Measurements from ENCODE around the gene BABAM2.

Gene BABAM2

DNA sequence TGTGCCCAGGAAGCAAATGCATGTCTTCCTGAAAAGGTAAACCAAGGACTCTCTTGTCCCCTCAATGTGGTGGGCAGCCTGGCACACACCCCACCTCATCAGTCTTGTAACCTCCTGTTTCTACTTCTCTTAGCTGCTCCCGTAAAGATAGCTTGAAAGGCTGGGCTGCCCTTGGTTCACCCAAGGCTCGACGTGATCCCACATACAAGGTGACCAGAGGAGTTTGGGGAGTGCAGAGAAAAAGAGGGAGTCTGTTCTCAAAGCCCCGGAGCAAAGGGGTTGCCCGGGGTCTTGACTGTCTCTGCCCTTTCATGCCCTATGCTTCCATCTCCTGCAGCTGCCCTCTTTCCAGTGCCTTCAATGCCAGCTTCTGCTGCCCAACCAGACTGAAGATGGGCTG lies 483.8 kb downstream of the BABAM2 start:
- FAIRE-seq (no peak), DNase-seq (ENCODE audit: extremely low spot score, insufficient read length, low read depth) (no peak)

GRCh38 chr2:28375236-28375635 lies 484.7 kb downstream of the BABAM2 start:
- DNase-seq (ENCODE audit: extremely low spot score, insufficient read length, low read depth): no peak

DNA sequence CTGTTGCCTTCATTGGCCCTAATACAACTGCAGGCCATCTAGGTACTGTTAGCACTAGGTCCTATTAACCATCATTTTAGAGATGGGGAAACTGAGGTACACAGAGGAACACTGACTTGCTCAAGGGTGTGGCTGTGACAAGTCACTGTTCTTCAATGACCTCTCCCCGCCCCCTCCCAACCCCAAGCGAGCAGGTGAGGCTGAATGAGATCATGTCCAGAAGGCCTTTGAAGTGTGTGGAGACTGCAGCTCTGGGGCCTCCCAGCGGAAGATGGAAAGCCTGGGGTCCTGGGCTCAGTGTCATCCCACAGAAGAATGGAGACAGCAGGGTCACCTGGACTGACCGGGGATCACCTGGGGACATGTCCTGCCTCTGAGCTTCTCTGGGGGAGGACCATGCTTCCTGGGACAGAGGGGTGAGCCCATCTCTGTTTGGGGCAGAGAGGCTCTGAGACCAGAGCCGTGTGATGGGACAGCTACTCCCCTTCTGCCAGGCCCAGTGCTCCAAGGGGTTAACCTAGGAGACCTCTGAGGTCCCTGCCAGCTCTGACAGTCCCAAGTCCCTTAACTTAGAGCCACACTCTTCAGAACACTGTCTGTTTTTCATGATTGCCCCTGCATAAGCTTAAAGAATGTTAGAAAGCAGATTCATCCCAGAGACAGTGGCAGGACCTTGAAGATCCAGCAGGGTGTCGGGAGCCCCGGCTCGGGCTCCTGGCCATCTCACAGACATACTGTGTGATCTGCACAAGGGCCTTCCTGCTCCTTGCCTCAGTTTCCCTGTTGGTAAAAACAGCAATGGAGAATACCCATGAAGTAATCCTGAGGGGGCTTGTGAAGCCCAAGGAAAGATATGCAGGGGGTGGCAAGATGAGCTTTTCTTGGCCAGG lies 485.5 kb downstream of the BABAM2 start:
- DNase-seq (ENCODE audit: extremely low spot score, insufficient read length, low read depth) (no peak), FAIRE-seq (no peak)

More at GRCh38 chr2:28375236-28375635, 484.7 kb downstream of the BABAM2 start:
- FAIRE-seq: no peak

- FAIRE-seq: no peak
Observed at GRCh38 chr2:28377195-28377816, 486.8 kb downstream of the BABAM2 start.

GRCh38 chr2:28377984-28378678 lies 487.6 kb downstream of the BABAM2 start:
- DNase-seq (ENCODE audit: extremely low spot score, insufficient read length, low read depth) (no peak), FAIRE-seq (no peak)

More at GRCh38 chr2:28377195-28377816, 486.8 kb downstream of the BABAM2 start:
- no peak for DNase-seq (ENCODE audit: extremely low spot score, insufficient read length, low read depth)

DNA sequence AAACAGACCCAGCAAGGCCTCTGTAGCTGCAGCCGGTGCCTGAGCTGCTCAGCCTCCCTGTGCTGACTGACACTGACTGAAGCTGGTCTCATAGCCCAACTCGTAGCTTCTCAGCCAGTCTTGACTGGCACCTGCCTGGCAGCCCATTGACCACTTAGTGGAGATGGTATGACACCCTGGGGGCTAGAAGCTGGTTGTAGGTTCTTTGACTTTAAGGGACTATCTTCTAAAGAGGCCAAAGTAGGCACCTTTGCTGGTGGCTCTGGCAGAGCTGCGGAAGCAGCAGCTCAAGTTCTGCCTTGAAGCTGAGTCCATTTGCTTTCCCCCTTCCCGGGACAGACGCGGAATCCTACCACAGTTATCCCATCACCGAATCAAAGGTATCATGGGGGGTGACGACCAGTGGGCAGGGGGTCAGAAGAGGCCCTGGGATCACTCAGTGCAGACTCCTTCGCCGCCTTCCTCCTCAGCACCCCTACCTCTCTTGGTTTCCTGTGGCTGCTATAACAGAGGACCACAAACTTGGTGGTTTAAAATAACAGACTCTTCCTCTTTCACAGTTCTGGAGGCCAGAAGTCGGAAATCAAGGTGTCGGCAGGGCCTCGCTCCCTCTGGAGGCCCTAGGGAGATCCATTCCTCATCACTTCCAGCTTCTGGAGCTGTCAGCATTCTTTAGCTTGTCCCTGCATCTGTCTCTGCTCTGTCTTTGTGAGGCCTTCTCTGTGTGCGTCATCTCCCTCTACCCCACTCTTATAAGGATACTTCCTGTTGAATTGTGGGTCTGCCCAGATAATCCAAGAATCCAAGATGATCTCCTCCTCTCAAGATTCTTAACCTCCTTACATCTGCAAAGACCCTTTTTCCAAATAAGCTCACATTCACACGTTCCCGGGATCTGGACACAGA lies 488.4 kb downstream of the BABAM2 start:
- FAIRE-seq (no peak), DNase-seq (ENCODE audit: extremely low spot score, insufficient read length, low read depth) (no peak)

GRCh38 chr2:28380219-28380618 lies 489.7 kb downstream of the BABAM2 start:
- FAIRE-seq: no peak

DNA sequence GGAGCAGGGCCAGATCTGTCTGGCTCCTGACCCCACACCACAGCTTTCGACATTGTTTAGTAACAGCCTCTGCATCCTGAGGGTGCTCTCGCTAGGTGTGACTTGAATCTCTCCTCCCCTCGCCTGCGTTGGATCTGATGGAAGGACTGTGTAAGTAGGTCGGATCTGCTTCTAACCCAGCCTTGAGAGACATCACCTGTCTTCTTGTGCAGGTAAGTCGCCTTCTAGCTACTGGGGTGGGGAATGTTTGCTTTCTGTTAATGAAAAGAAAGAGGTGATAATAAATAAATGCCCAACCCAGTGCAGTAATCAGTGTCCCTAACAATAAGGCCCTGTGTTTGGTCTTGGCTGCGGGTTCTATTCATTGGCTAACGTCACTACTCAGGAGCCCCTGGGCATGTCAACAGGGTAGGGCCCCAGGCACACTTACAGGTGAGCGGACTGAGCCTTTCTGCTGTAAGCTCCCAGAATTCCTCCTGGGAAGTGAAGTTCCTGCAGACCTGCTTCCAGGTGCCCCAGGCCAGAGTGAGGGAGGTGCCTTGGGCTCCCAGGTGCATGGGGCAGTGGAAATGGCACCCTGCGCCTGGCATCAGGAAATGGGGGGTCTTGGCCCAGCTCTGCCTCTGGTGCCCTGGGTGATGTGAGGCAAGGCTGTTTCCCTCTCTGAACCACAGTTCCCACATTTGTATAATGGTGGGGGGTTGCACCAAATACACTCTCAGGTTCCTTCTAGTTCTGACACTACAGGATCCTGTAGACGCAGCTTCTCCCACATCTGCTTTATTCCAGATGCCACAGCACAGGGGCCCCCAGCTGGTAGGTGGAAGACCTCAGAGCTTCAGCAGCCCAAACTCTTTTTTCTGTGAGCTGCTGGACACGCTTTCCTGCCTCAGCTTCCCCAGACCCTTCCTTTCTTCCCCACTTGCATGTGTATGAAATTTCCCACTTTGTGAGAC lies 491.0 kb downstream of the BABAM2 start:
- DNase-seq (ENCODE audit: extremely low spot score, insufficient read length, low read depth) (no peak), FAIRE-seq (no peak)

More at GRCh38 chr2:28380219-28380618, 489.7 kb downstream of the BABAM2 start:
- no peak for DNase-seq (ENCODE audit: extremely low spot score, insufficient read length, low read depth)

GRCh38 chr2:28382755-28383154 lies 492.2 kb downstream of the BABAM2 start:
- DNase-seq (ENCODE audit: extremely low spot score, insufficient read length, low read depth) (no peak), FAIRE-seq (no peak)

DNA sequence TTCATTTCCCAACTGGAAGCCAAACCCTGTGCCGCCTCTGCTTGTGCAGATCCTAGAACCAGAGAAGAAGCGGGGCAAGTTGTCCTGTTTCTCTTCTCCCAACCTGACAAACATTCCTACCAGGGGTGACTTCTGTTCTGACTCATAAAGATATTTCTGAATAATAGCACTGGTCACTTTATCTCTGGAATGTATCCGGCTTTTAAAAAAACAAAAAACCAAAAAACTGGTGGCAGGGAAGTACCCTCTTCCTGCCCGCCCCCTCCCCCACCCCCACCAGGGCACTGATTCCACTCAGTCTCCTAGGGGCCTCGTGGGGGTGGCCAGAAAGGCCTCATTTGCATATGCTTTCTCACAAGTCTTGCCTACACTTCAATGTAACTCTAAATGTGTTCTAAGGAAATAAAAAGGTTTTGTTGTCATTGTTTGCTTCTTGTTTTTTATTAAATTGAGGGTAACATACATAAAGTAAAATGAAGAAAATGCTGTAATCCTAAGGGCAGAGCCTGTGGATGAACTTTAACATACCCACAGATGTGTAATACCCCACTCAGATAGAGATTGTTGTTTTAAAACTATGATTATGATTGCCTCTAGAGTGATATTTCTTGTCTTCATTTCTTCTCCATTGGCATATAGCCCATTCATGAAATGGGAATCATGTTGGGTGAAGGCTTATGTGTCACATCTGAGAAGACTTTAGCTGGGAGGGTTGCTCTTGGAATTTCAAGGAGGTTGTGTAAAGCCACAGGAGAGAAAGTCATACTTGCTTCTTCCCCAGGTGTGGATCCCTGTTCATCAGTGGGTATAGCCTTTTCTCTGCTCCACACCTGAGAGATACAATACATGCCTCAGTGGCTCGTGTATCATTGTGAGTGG lies 496.8 kb downstream of the BABAM2 start:
- DNase-seq (ENCODE audit: extremely low spot score, insufficient read length, low read depth) (no peak), FAIRE-seq (no peak)
